Activated naive CD8-positive, alpha-beta T cell treated with anti-CD3 and anti-CD28 coated beads, Interleukin-2, amount 10 ng/mL, durations not matched to agents 7 days and 5 days (primary cell): ENCODE results near the gene RASGRP4. TPM values are rescaled to one million over a fixed set of nuclear protein-coding genes. Genes with fewer than 3 reads are reported as not detected.

Experiments
- ATAC-seq: fragments of 150-1000 bp; cut with Tn5 transposase; one replicate; pipeline ENCODE4 v1.10.0; 2021; ENCODE audit warnings: low read depth, moderate library complexity
- POLR2A ChIA-PET: fragments of 350-600 bp; sonication (Branson Sonifier 250); formaldehyde crosslinking; loops from one replicate; lab custom pipeline; 2021; ENCODE audit warnings: antibody characterized with exemption; lab: Charles Lee
- DNase-seq: peaks from one replicate; pipeline ENCODE4 v3.0.0; 2021
- H3K27ac Mint-ChIP-seq: one replicate; pipeline ENCODE4 v1.8.0; 2022; ENCODE audit warnings: mild to moderate bottlenecking, mixed read lengths
- H3K27me3 Mint-ChIP-seq: one replicate; pipeline ENCODE4 v1.8.0; 2022; ENCODE audit warnings: mild to moderate bottlenecking, moderate library complexity, mixed read lengths
- H3K36me3 Mint-ChIP-seq: one replicate; pipeline ENCODE4 v1.8.0; 2021; ENCODE audit warnings: mild to moderate bottlenecking, mixed read lengths
- H3K4me1 Mint-ChIP-seq: one replicate; pipeline ENCODE4 v1.8.0; 2021; ENCODE audit warnings: mixed read lengths
- H3K4me3 Mint-ChIP-seq: one replicate; pipeline ENCODE4 v1.8.0; 2022; ENCODE audit warnings: mild to moderate bottlenecking, moderate library complexity, mixed read lengths
- H3K9me3 Mint-ChIP-seq: one replicate; pipeline ENCODE4 v1.8.0; 2021; ENCODE audit warnings: mixed read lengths
- total RNA-seq, 2 experiments: library from RNA; stranded (reverse); gene quantifications; one replicate each; pipeline ENCODE4 v1.2.3, GENCODE V29; 2021

RASGRP4 gene
- total RNA-seq, 2 experiments from 2014 or later = 0.31 to 0.80 TPM

DNA sequence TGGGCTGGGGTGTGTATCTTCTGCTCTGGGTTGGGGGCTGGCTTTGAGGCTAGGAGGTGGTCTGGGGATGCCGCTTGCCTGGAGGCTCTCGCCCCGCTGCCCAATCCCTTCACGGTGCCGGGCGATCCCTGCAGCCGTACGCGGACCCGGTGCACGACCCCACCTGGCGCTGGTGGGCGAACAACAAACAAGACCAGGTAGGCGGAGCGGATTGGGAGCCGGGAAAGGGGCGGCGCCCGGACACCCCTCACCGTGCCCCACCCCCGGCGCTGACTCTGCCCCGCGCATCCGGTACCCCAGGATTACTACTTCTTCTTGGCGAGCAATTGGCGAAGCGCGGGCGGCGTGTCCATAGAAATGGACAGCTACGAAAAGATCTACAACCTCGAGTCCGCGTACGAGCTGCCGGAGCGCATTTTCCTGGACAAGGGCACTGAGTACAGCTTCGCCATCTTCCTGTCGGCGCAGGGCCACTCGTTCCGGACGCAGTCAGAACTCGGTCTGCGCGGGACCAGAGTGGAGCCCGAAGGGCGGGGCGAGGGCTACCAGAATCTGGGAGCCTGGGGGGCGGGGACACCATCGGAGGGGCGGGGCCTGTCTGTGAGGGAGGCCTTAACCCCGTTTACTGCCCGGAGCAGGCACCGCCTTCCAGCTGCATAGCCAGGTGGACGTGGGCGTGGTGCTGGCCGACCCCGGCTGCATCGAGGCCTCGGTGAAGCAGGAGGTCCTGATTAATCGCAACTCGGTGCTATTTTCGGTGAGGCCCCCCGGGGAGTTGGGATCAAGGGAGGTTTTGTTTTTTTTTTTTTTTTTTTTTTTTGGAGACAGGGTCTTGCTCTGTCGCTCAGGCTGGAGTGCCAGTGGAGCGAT lies 63.7 kb downstream of the RASGRP4 start:
- peak; percentile 87 for DNase-seq
- H3K27me3 Mint-ChIP-seq = peaks cover 35% of the 10 kb centered on the region
- peak overlapping the region; percentile 73 for H3K27ac Mint-ChIP-seq
- peak overlapping the region; percentile 89 for H3K4me3 Mint-ChIP-seq
- H3K36me3 Mint-ChIP-seq = no peaks in the 10 kb centered on the region
- peak; percentile 75 for ATAC-seq
- POLR2A ChIA-PET = interaction anchor here (1.0 to 1.3 kb wide), 4 partner anchors 12 to 41 kb away, joined by 3 to 6 read pairs (median 4); partner anchors contain the start of genes FAM98C, GGN and PSMD8
- no peaks in the 10 kb centered on the region for H3K9me3 Mint-ChIP-seq
- H3K4me1 Mint-ChIP-seq = peaks cover 10% of the 10 kb centered on the region

DNA sequence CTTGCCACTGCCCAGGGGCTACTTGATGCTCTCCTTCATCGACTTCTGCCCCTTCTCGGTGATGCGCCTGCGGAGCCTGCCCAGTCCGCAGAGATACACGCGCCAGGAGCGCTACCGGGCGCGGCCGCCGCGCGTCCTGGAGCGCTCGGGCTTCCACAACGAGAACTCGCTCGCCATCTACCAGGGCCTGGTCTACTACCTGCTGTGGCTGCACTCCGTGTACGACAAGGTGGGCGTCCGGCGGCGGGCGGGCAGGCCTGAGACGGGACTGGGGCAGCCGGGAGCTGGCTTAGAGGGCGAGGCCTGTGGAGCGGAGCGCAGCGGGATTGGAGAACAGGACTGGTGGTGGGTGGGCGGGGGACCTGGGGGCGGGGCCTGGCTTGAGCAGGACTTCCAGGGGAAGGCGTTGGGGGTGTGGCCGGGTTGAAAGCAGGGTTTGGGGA lies 64.4 kb downstream of the RASGRP4 start:
- Mint-ChIP-seq H3K4me1 (peaks cover 10% of the 10 kb centered on the region), H3K9me3 (no peaks in the 10 kb centered on the region), H3K4me3 (peak overlapping the region; percentile 89), H3K27me3 (peaks cover 41% of the 10 kb centered on the region), H3K27ac (no peak overlapping the region), H3K36me3 (no peaks in the 10 kb centered on the region)
- ATAC-seq = peak; percentile 76
- POLR2A ChIA-PET = interaction anchor here (0.7 to 1.3 kb wide), 4 partner anchors 13 to 26 kb away, joined by 3 to 6 read pairs (median 4); partner anchors contain the start of genes GGN and PSMD8
- DNase-seq = peak; percentile 80

DNA sequence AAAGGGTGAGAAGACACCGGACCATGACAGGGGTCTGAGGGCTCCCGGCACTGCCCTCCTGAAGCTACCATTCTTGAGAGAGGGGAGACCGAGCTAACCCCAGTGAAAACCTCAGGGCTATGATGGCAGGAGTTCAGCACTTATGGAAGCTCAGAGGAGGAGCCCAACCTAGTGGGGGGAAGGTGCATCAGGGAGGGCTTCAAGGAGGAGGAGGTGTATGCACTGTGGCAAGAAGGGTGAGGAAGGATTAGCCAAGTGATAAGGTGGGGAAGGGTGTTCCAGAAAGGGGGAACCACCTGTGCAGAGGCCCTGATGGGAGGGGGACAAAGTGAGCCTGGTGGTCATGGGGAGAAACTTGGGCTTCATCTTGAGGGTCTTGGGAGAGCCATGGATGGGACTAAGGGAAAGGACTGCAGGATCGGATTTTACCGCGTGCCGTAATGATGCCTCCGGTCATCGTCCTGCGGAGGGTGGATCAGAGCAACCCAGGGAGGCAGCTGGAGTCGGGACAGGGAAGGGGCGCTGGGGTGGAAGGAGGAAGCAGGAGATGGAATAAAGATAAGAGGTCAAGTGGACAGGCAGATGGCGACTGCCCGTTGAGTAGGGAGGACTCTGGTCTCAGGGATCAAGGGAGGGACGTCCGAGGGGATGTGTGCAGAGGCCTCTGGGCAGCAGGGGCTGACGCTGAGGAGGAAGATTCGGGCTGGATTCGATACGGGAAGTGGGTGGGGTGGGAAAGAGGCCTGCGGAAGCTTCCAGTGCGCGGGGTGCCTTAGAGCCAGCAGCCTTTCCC lies 65.0 kb downstream of the RASGRP4 start:
- no peak overlapping the region for H3K27ac Mint-ChIP-seq
- peak overlapping the region; percentile 89 for H3K4me3 Mint-ChIP-seq
- peaks cover 10% of the 10 kb centered on the region for H3K4me1 Mint-ChIP-seq
- no peaks in the 10 kb centered on the region for H3K36me3 Mint-ChIP-seq
- H3K9me3 Mint-ChIP-seq = no peaks in the 10 kb centered on the region
- ATAC-seq (no peak), DNase-seq (no peak)
- H3K27me3 Mint-ChIP-seq = peaks cover 44% of the 10 kb centered on the region
- POLR2A ChIA-PET = interaction anchor here (0.7 to 1.3 kb wide), 3 partner anchors 13 to 27 kb away, joined by 3 to 4 read pairs (median 3); partner anchors contain the start of genes GGN and PSMD8

GRCh38 chr19:38360351-38360750 lies 65.7 kb downstream of the RASGRP4 start:
- peaks cover 10% of the 10 kb centered on the region for H3K4me1 Mint-ChIP-seq

GRCh38 chr19:38359242-38360021 lies 66.6 kb downstream of the RASGRP4 start:
- H3K9me3 Mint-ChIP-seq = no peaks in the 10 kb centered on the region
- no peak for ATAC-seq
- H3K27me3 Mint-ChIP-seq = peaks cover 44% of the 10 kb centered on the region
- H3K4me1 Mint-ChIP-seq = peaks cover 10% of the 10 kb centered on the region
- H3K36me3 Mint-ChIP-seq = no peaks in the 10 kb centered on the region
- no peak overlapping the region for H3K4me3 Mint-ChIP-seq
- POLR2A ChIA-PET = interaction anchor here (0.6 to 0.7 kb wide), 2 partner anchors 15 to 294 kb away, joined by 3 to 4 read pairs; partner anchors contain the start of gene PSMD8
- no peak for DNase-seq
- no peak overlapping the region for H3K27ac Mint-ChIP-seq

More at GRCh38 chr19:38360351-38360750, 65.7 kb downstream of the RASGRP4 start:
- peak overlapping the region; percentile 89 for H3K4me3 Mint-ChIP-seq
- POLR2A ChIA-PET = interaction anchor here (0.7 kb wide), 1 partner anchor 14 kb away, joined by 3 read pairs; the partner anchor contains the start of gene PSMD8
- H3K27ac Mint-ChIP-seq = no peak overlapping the region
- H3K27me3 Mint-ChIP-seq = peaks cover 44% of the 10 kb centered on the region
- DNase-seq (no peak), ATAC-seq (no peak)
- H3K36me3 Mint-ChIP-seq = no peaks in the 10 kb centered on the region
- no peaks in the 10 kb centered on the region for H3K9me3 Mint-ChIP-seq

Other genes starting within 250 kb of the RASGRP4 start
- gene DPF1, start 202.0 kb downstream of the RASGRP4 start, total RNA-seq = under 1 TPM; 0.14 to 0.31 TPM
- not detected for gene PPP1R14A, start 169.8 kb downstream of the RASGRP4 start, total RNA-seq
- gene SPINT2, start 161.6 kb downstream of the RASGRP4 start, total RNA-seq = 10 to 100 TPM; 50.3 to 60.9 TPM
- gene C19orf33, start 122.0 kb downstream of the RASGRP4 start, total RNA-seq = not detected
- gene YIF1B, start 110.3 kb downstream of the RASGRP4 start, total RNA-seq = 10 to 100 TPM; 59.9 to 65.5 TPM
- 10 to 100 TPM; 12.9 to 13.3 TPM for gene KCNK6, start 106.4 kb downstream of the RASGRP4 start, total RNA-seq
- gene CATSPERG, start 90.4 kb downstream of the RASGRP4 start, total RNA-seq = 10 to 100 TPM; 11.9 to 12.4 TPM
- gene PSMD8, start 51.6 kb downstream of the RASGRP4 start, total RNA-seq = 100 to 1,000 TPM; 127 to 131 TPM
- gene GGN, start 38.2 kb downstream of the RASGRP4 start, total RNA-seq = not detected
- 1 to 10 TPM; 1.8 to 2.6 TPM for gene SPRED3, start 37.5 kb downstream of the RASGRP4 start, total RNA-seq
- gene FAM98C, start 23.1 kb downstream of the RASGRP4 start, total RNA-seq = 10 to 100 TPM; 32.5 to 37.7 TPM
- 1 to 10 TPM; 2.9 to 3.5 TPM for gene RYR1, start 7.5 kb upstream of the RASGRP4 start, total RNA-seq
- gene MAP4K1, start 191.7 kb upstream of the RASGRP4 start, total RNA-seq = 100 to 1,000 TPM; 299 to 313 TPM
- 100 to 1,000 TPM; 307 to 308 TPM for gene EIF3K, start 193.0 kb upstream of the RASGRP4 start, total RNA-seq
- 100 to 1,000 TPM; 236 to 252 TPM for gene ACTN4, start 221.4 kb upstream of the RASGRP4 start, total RNA-seq